HG03095 (cell line): Measurements from ENCODE around the gene DLG1.
"Not testable (repeated sequence)": the region's sequence is repeated elsewhere in the genome, so short reads cannot be mapped to it uniquely, and the experiment has no call there.

Experiments
- ATAC-seq: cut with Tn5 transposase; IDR thresholded peaks from one replicate; pipeline ENCODE4 v1.9.1; 2021; ENCODE audit warnings: moderate library complexity; ENCODE audit not compliant: unreplicated experiment

DLG1 gene

GRCh38 chr3:197035577-197035976, 262.8 kb downstream of the DLG1 start:
- no peak for ATAC-seq

GRCh38 chr3:197034778-197035177, 263.6 kb downstream of the DLG1 start:
- not testable (repeated sequence) for ATAC-seq

- not testable (repeated sequence) for ATAC-seq
Observed at GRCh38 chr3:197033764-197034163, 264.6 kb downstream of the DLG1 start.

- ATAC-seq, result no peak
Observed at GRCh38 chr3:197031315-197032285, 266.8 kb downstream of the DLG1 start.

- no peak for ATAC-seq
Observed at GRCh38 chr3:197030379-197031314, 267.8 kb downstream of the DLG1 start.

GRCh38 chr3:197029511-197030167, 268.8 kb downstream of the DLG1 start, which contains the start of gene MELTF:
Gene MELTF (minus strand): TSS chr3:197029817. CDS start chr3:197029702, 115 bp downstream.
- peak; percentile 65 for ATAC-seq

GRCh38 chr3:197028728-197029510, 269.5 kb downstream of the DLG1 start:
- no peak for ATAC-seq

GRCh38 chr3:197027896-197028727, 270.3 kb downstream of the DLG1 start:
- ATAC-seq, result no peak

- no peak for ATAC-seq
Observed at GRCh38 chr3:197027151-197027895, 271.1 kb downstream of the DLG1 start.

- ATAC-seq, result no peak
Observed at GRCh38 chr3:197026481-197026866, 271.9 kb downstream of the DLG1 start.

- no peak for ATAC-seq
Observed at GRCh38 chr3:197025736-197026480, 272.5 kb downstream of the DLG1 start.

GRCh38 chr3:197024881-197025735, 273.3 kb downstream of the DLG1 start:
- no peak for ATAC-seq

- ATAC-seq, result no peak
Observed at GRCh38 chr3:197023998-197024651, 274.3 kb downstream of the DLG1 start.

- no peak for ATAC-seq
Observed at GRCh38 chr3:197023241-197023997, 275.0 kb downstream of the DLG1 start.

- no peak for ATAC-seq
Observed at GRCh38 chr3:197022405-197023231, 275.8 kb downstream of the DLG1 start.
